ENCODE measurements around the gene HDGF. TPM values are rescaled to one million over a fixed set of nuclear protein-coding genes. Genes with fewer than 3 reads are reported as not detected.
A peak's percentile ranks its signal among the peaks of the same experiment; 100 is the strongest.

HDGF gene
- total RNA-seq, 2 experiments from 2014 or later, result 232 to 235 TPM

- ChIA-PET POLR2A (interaction anchor here (0.8 to 7.0 kb wide), 16 partner anchors 8 to 158 kb away, joined by 3 to 89 read pairs (median 4); partner anchors contain the start of genes HDGF, INSRR, MRPL24 and NTRK1), CTCF (interaction anchor here (0.9 to 10.6 kb wide), 13 partner anchors 14 to 130 kb away, joined by 3 to 396 read pairs (median 71); partner anchors contain the start of genes CRABP2, HDGF, INSRR and MRPL24)
- peak; percentile 99 for DNase-seq
- ATAC-seq, result peak; percentile 94
- no peak within 1 kb of the TSS for H3K4me3 Mint-ChIP-seq
- H3K36me3 Mint-ChIP-seq (ENCODE audit: low read depth), result peaks cover 16% of the 10 kb centered on the region
- H3K4me1 Mint-ChIP-seq (ENCODE audit: low read depth), result peaks cover 23% of the 10 kb centered on the region
- H3K27ac Mint-ChIP-seq, result no peak within 1 kb of the TSS
- TF ChIP-seq CTCF (IDR thresholded peaks at IDR 0.05), result no peak
- no peaks in the 10 kb centered on the region for H3K9me3 Mint-ChIP-seq
- intact Hi-C loops (cut with micrococcal nuclease), result loop anchor here (1.0 to 5.0 kb wide), 4 partner anchors 11 to 133 kb away; partner anchors contain the start of genes NTRK1 and PRCC
- no peaks in the 10 kb centered on the region for H3K27me3 Mint-ChIP-seq
Observed at GRCh38 chr1:156728599-156729462, 22.6 kb downstream of the HDGF start, which contains the start of gene ISG20L2. ISG20L2 (minus strand) TSS chr1:156728766; CDS start chr1:156727652, 1,114 bp downstream.

GRCh38 chr1:156727926-156728598, 23.4 kb downstream of the HDGF start, which contains the start of gene METTL25B:
METTL25B (plus strand) TSS chr1:156728469; CDS start chr1:156729105, 636 bp downstream.
- peaks cover 30% of the 10 kb centered on the region for H3K4me1 Mint-ChIP-seq (ENCODE audit: low read depth)
- DNase-seq (peak; percentile 87), ATAC-seq (peak; percentile 71)
- peaks cover 24% of the 10 kb centered on the region for H3K36me3 Mint-ChIP-seq (ENCODE audit: low read depth)
- H3K27me3 Mint-ChIP-seq, result no peaks in the 10 kb centered on the region
- intact Hi-C loops (cut with micrococcal nuclease), result loop anchor here (5.0 kb wide), 3 partner anchors 39 to 134 kb away; partner anchors contain the start of genes NTRK1 and PRCC
- H3K9me3 Mint-ChIP-seq, result no peaks in the 10 kb centered on the region
- POLR2A ChIA-PET, result interaction anchor here (0.8 to 7.0 kb wide), 13 partner anchors 9 to 228 kb away, joined by 3 to 89 read pairs (median 5); partner anchors contain the start of genes HDGF, INSRR, MEF2D and MRPL24
- TF ChIP-seq CTCF (IDR thresholded peaks at IDR 0.05), result no peak
- H3K27ac Mint-ChIP-seq, result no peak within 1 kb of the TSS
- CTCF ChIA-PET, result interaction anchor here (0.9 to 10.6 kb wide), 19 partner anchors 14 to 200 kb away, joined by 3 to 396 read pairs (median 43); partner anchors contain the start of genes CRABP2, HDGF, INSRR and MRPL24
- no peak within 1 kb of the TSS for H3K4me3 Mint-ChIP-seq

- intact Hi-C loops (cut with micrococcal nuclease), result loop anchor here (5.0 kb wide), 3 partner anchors 40 to 135 kb away; partner anchors contain the start of genes NTRK1 and PRCC
- Mint-ChIP-seq H3K36me3 (ENCODE audit: low read depth) (peaks cover 28% of the 10 kb centered on the region), H3K4me3 (no peak overlapping the region), H3K4me1 (ENCODE audit: low read depth) (peaks cover 28% of the 10 kb centered on the region), H3K27me3 (no peaks in the 10 kb centered on the region), H3K9me3 (no peaks in the 10 kb centered on the region), H3K27ac (no peak overlapping the region)
- TF ChIP-seq CTCF (IDR thresholded peaks at IDR 0.05), result no peak
- CTCF ChIA-PET, result interaction anchor here (1.2 to 10.6 kb wide), 23 partner anchors 8 to 202 kb away, joined by 3 to 396 read pairs (median 28); partner anchors contain the start of genes CRABP2, HDGF, INSRR and MRPL24
- DNase-seq (no peak), ATAC-seq (no peak)
- POLR2A ChIA-PET, result interaction anchor here (0.8 to 7.0 kb wide), 10 partner anchors 12 to 227 kb away, joined by 3 to 89 read pairs (median 11); partner anchors contain the start of genes HDGF, INSRR, MEF2D and MRPL24
Observed at GRCh38 chr1:156727492-156727891, 24.0 kb downstream of the HDGF start.

- no peak overlapping the region for H3K27ac Mint-ChIP-seq
- peaks cover 31% of the 10 kb centered on the region for H3K36me3 Mint-ChIP-seq (ENCODE audit: low read depth)
- no peak for ATAC-seq
- intact Hi-C loops (cut with micrococcal nuclease), result loop anchor here (5.0 kb wide), 3 partner anchors 41 to 136 kb away; partner anchors contain the start of genes NTRK1 and PRCC
- TF ChIP-seq CTCF (IDR thresholded peaks at IDR 0.05), result peak; percentile 50
- peak; percentile 84 for DNase-seq
- ChIA-PET POLR2A (interaction anchor here (0.6 to 7.0 kb wide), 9 partner anchors 11 to 134 kb away, joined by 3 to 89 read pairs (median 9); partner anchors contain the start of genes HDGF, INSRR, MRPL24 and NTRK1), CTCF (interaction anchor here (0.6 to 10.6 kb wide), 60 partner anchors 9 to 341 kb away, joined by 3 to 396 read pairs (median 8); partner anchors contain the start of genes CRABP2, HDGF, INSRR and MRPL24)
- no peaks in the 10 kb centered on the region for H3K9me3 Mint-ChIP-seq
- H3K4me3 Mint-ChIP-seq, result no peak overlapping the region
- H3K27me3 Mint-ChIP-seq, result no peaks in the 10 kb centered on the region
- peaks cover 30% of the 10 kb centered on the region for H3K4me1 Mint-ChIP-seq (ENCODE audit: low read depth)
Observed at GRCh38 chr1:156726549-156727226, 24.8 kb downstream of the HDGF start.

Measured in activated CD8-positive, alpha-beta T cell treated with anti-CD3 and anti-CD28 coated beads for 36 hours (primary cell).